ENCODE data around the gene LAMB1. TPM values are rescaled to one million over a fixed set of nuclear protein-coding genes. Genes with fewer than 3 reads are reported as not detected.

Gene LAMB1
- total RNA-seq, 1 experiment from 2014 or later, result 169 TPM

GRCh38 chr7:107949443-107949935 is 53.5 kb downstream of the LAMB1 start:
- no peaks in the 10 kb centered on the region for H3K27me3 ChIP-seq (replicated peaks; ENCODE audit: insufficient read depth, low read depth, low read length, poor library complexity)
- intact Hi-C loops (cut with micrococcal nuclease; ENCODE audit: unreplicated experiment), result no loop called here
- no peaks in the 10 kb centered on the region for H3K4me1 ChIP-seq (ENCODE audit: insufficient read depth, low read length, poor library complexity, severe bottlenecking)
- ChIA-PET POLR2A (ENCODE audit: low non-redundant PET) (no interaction called here), CTCF (no interaction called here)
- H3K36me3 ChIP-seq (ENCODE audit: insufficient read depth, low read length, poor library complexity, severe bottlenecking), result peaks cover 87% of the 10 kb centered on the region
- DNase-seq (ENCODE audit: low spot score), result no peak
- BruUV-seq (replicated peaks), result no TSS peak
- H3K4me3 ChIP-seq (ENCODE audit: low read depth, low read length, poor library complexity, severe bottlenecking), result no peak overlapping the region
- no peak overlapping the region for H3K27ac ChIP-seq (ENCODE audit: low read depth, low read length, poor library complexity, severe bottlenecking)
- TF ChIP-seq EZH2 (IDR thresholded peaks at IDR 0.05; ENCODE audit: borderline replicate concordance, low read depth, low read length, poor library complexity, severe bottlenecking) (no peak), CTCF (conservative IDR thresholded peaks at IDR 0.05; ENCODE audit: low read depth, low read length) (no peak)
- H3K9me3 ChIP-seq (ENCODE audit: low read depth, low read length, poor library complexity, severe bottlenecking), result no peaks in the 10 kb centered on the region

DNA sequence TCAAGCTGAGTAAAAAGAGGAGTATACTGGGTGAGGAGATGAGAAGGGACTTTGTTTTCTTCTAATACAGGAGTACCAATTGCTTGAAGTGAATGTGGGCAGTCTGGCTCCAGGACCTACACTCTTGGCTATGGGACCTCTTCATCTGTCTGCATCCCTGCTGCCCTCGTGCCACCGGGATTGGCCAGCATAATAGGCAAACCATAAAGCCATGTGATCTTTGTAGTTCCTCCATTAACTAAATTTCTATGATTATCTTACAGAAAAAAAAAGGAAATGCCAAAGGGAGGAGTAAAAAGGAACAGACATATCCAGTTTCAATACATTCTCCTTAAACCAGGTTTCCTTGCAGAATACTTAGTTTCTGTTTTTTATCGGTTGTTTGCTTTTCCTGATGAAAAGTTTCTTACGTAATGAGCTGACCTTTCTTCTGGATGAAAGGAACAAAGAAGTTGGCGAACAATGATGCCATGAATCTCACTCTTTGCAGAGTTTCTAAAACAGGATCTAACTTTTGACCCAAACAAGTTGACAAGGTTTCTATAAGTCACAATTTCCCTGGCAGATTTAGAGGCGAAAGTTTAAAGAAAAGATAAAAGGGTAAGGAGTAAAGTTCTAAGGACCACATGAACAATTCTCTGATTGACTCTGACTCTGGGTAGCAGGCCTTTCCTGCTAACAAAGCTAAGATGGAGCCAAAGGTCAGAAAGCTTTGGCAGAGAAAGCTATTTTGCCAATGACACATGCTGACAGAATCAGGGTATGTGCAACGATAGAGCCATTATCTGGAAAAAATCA is 54.1 kb downstream of the LAMB1 start:
- ChIA-PET POLR2A (ENCODE audit: low non-redundant PET) (no interaction called here), CTCF (no interaction called here)
- no peak for DNase-seq (ENCODE audit: low spot score)
- H3K36me3 ChIP-seq (ENCODE audit: insufficient read depth, low read length, poor library complexity, severe bottlenecking), result peaks cover 87% of the 10 kb centered on the region
- TF ChIP-seq CTCF (conservative IDR thresholded peaks at IDR 0.05; ENCODE audit: low read depth, low read length), result no peak
- TF ChIP-seq EZH2 (IDR thresholded peaks at IDR 0.05; ENCODE audit: borderline replicate concordance, low read depth, low read length, poor library complexity, severe bottlenecking), result no peak
- intact Hi-C loops (cut with micrococcal nuclease; ENCODE audit: unreplicated experiment), result no loop called here
- no TSS peak for BruUV-seq (replicated peaks)
- no peaks in the 10 kb centered on the region for H3K27me3 ChIP-seq (replicated peaks; ENCODE audit: insufficient read depth, low read depth, low read length, poor library complexity)
- no peak overlapping the region for H3K4me3 ChIP-seq (ENCODE audit: low read depth, low read length, poor library complexity, severe bottlenecking)
- no peaks in the 10 kb centered on the region for H3K4me1 ChIP-seq (ENCODE audit: insufficient read depth, low read length, poor library complexity, severe bottlenecking)
- H3K27ac ChIP-seq (ENCODE audit: low read depth, low read length, poor library complexity, severe bottlenecking), result no peak overlapping the region
- H3K9me3 ChIP-seq (ENCODE audit: low read depth, low read length, poor library complexity, severe bottlenecking), result no peaks in the 10 kb centered on the region

DNA sequence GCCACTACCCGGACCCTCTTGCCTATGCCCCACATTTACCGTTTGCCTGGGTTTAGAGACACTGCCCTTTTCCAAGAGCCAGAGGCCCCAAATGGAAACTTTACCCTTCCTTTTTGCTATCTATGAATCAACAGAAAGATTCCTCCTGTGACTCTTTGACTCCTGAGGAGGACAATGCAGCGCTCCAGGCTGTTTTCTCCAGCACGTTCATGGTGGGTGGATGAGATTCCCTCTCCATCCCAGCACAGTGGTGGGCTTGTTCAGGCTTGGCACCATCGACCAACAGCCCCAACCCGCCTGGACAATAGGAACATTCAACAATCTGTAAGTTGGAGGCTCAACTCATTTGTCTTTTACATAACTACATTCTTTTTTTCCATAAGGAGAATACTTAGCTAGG is 56.1 kb downstream of the LAMB1 start:
- H3K36me3 ChIP-seq (ENCODE audit: insufficient read depth, low read length, poor library complexity, severe bottlenecking), result peaks cover 86% of the 10 kb centered on the region
- CTCF ChIA-PET, result no interaction called here
- H3K27me3 ChIP-seq (replicated peaks; ENCODE audit: insufficient read depth, low read depth, low read length, poor library complexity), result no peaks in the 10 kb centered on the region
- no peak for DNase-seq (ENCODE audit: low spot score)
- no peak overlapping the region for H3K4me3 ChIP-seq (ENCODE audit: low read depth, low read length, poor library complexity, severe bottlenecking)
- no peaks in the 10 kb centered on the region for H3K9me3 ChIP-seq (ENCODE audit: low read depth, low read length, poor library complexity, severe bottlenecking)
- BruUV-seq (replicated peaks), result no TSS peak
- no peak overlapping the region for H3K27ac ChIP-seq (ENCODE audit: low read depth, low read length, poor library complexity, severe bottlenecking)
- TF ChIP-seq CTCF (conservative IDR thresholded peaks at IDR 0.05; ENCODE audit: low read depth, low read length) (no peak), EZH2 (IDR thresholded peaks at IDR 0.05; ENCODE audit: borderline replicate concordance, low read depth, low read length, poor library complexity, severe bottlenecking) (no peak)
- intact Hi-C loops (cut with micrococcal nuclease; ENCODE audit: unreplicated experiment), result no loop called here
- H3K4me1 ChIP-seq (ENCODE audit: insufficient read depth, low read length, poor library complexity, severe bottlenecking), result no peaks in the 10 kb centered on the region
- POLR2A ChIA-PET (ENCODE audit: low non-redundant PET), result no interaction called here
